Measurements from ENCODE around the gene INSR. TPM values are rescaled to one million over a fixed set of nuclear protein-coding genes. Genes with fewer than 3 reads are reported as not detected.

Gene INSR
- total RNA-seq, 4 donors from 2014 or later: 66.0 to 118 (median 106) TPM

GRCh38 chr19:7139095-7139494, 155.1 kb downstream of the INSR start:
- TF ChIP-seq CTCF (IDR thresholded peaks at IDR 0.05; ENCODE audit: low read depth): no peak

GRCh38 chr19:7138402-7138801, 155.8 kb downstream of the INSR start:
- TF ChIP-seq CTCF (IDR thresholded peaks at IDR 0.05; ENCODE audit: low read depth): no peak

- no peak for TF ChIP-seq CTCF (IDR thresholded peaks at IDR 0.05; ENCODE audit: low read depth)
These were observed 157.1 kb downstream of the INSR start for GRCh38 chr19:7137120-7137519.

GRCh38 chr19:7132054-7132453, 162.2 kb downstream of the INSR start:
- TF ChIP-seq CTCF (IDR thresholded peaks at IDR 0.05; ENCODE audit: low read depth): no peak

- TF ChIP-seq CTCF (IDR thresholded peaks at IDR 0.05; ENCODE audit: low read depth): no peak
These were observed 164.2 kb downstream of the INSR start for GRCh38 chr19:7130043-7130442.

- no peak for TF ChIP-seq CTCF (IDR thresholded peaks at IDR 0.05; ENCODE audit: low read depth)
These were observed 168.1 kb downstream of the INSR start for GRCh38 chr19:7126132-7126531.

- no peak for TF ChIP-seq CTCF (IDR thresholded peaks at IDR 0.05; ENCODE audit: low read depth)
These were observed 169.0 kb downstream of the INSR start for GRCh38 chr19:7125221-7125620.

Data from subcutaneous adipose tissue (tissue), 4 donors.